HG02588 (cell line): ENCODE results near the gene STAG1.
"Not testable (repeated sequence)": the region's sequence is repeated elsewhere in the genome, so short reads cannot be mapped to it uniquely, and the experiment has no call there.

Experiments
- ATAC-seq: cut with Tn5 transposase; IDR thresholded peaks from one replicate; pipeline ENCODE4 v1.9.1; 2021; ENCODE audit warnings: mild to moderate bottlenecking, moderate library complexity; ENCODE audit not compliant: unreplicated experiment

The STAG1 gene

DNA sequence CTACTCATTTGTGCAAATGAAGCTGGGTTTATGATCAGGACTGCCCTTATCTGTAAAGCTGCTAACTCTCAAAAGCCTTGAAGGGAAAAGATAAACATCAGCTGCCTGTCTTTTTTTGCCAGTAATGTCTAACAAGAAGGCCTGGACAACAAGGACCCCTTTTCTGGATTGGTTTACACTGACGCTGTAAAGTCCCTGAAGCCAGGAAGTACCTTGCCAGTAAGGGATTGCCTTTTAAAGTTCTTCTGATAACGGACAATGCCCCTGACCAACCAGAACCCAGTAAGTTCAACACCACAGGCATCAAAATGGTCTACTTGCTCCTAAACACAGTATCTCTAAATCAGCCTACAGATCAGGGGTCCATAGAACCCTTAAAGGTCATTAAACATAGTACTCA is 324.0 kb downstream of the STAG1 start:
- ATAC-seq: no peak

DNA sequence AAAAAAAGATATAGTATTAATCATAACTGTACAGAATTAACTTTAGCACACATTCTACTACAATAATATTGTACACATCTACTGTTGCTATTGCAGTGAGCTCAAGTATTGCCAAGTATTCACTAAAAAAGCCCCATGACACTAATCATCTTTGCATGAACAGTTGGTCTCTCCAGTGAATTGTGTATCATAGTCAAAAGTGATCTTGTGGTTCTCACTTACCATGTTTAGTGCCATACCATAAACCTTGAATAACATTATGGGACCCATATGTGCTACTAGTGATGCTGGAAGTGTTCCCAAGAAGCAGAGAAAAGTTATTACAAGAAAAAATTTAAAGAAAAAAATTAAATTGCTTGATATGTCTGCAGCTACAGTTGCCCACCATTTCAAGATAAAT is 324.9 kb downstream of the STAG1 start:
- ATAC-seq: no peak

DNA sequence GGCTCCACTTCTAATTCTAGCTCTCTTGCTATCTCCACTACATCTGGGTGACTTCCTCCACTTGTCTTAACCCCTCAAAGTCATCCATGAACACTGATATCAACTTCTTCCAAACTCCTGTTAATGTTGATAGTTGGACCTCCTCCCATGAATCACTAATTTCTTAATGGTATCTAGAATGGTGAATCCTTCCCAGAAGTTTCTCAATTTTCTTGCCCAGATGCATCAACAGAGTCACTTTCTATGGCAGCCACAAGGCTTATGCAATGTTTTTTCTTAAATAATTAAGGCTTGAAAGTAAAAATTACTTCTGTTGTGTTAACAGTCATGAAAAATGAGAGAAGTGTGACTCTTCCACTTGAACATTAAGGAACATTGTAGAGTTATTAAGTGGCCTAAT is 337.7 kb downstream of the STAG1 start:
- no peak for ATAC-seq

DNA sequence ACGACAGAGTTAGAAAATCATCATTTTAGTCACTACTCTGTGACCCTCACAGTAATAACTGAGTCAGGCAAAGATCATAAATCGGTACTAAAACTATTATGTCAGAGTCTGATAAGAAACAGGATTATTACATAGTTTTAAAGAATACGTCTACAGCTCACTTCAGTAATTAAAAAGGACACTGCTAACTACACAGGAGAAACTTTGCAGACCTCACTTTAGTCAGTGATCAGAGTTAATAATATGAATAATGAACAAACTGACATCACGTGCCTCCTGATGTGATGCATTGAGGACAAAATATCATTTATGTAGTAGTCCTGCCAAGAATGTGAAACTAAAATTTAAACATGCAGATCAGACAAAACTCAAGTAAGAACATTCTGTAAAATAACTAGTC is 339.9 kb downstream of the STAG1 start:
- no peak for ATAC-seq

DNA sequence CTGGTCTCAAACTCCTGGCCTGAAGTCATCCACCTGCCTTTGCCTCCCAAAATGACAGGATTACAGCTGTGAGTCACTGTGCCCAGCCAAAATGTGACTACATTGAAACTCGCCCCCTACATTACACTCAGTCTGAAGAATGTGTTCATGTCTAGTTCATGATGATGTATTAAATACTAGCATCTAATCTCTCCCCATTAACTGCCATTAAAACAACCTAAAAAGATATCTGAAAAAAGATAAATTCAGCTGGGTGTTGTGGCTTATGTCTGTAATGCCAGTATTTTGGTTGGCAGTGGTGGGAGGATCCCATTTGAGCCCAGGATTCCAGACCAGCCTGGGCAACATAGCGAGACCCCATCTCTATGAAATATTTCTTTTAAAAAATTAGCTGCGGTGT is 342.6 kb downstream of the STAG1 start:
- no peak for ATAC-seq

DNA sequence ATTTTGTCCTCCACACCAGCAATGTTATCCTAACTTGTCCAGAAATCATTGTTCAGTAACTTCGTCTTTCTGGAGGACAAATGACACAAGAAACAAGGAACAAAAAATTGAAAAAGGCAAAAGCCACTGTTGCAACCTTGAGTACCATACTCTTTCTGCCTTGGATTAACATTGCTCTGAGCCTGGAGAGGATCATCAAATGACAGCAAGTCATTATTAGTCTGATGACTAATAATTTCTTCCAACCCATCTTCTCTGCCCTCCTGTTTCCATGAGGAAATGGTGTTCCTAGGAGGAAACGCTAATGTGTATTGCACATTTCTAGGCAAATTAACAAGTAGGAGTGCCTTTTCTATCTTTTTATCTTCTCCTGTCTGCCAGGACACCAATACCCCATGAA is 348.1 kb downstream of the STAG1 start:
- ATAC-seq: no peak

DNA sequence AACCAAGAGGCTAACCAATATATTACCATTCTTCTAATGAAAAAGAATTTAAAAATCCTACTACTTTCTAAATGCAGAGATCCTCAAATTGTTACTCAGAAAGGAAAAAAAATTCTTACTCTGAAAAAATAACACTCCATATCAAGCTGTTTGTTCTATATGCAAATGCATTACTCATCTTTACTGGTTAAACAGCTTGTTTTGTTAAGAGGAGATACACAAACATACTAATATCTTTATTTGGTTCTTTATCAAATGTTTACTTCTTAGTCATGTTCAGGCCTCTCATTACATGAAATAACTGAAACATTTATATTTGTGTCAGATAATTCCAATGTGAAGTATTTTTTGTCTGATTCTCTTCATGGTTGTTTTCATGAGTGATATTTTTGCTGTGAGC is 355.3 kb downstream of the STAG1 start:
- no peak for ATAC-seq

DNA sequence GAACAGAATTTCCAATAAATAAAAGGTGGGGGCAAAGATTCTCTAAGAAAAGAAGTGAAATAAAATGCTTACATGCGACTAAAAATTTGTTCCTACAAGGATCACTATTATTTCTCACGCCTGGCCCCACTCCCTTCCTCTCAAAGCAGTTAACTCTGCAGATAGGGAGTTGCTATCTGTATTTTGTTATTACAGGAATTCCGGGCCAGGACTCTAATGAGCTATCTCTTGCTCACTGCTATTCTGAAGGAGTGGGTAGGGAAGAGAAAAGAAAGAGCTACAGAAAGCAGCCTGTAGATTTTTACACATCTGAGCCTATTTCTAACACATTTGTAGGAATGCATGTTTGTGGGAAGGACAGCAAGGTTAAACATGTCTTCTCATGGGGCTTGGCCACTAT is 361.6 kb downstream of the STAG1 start:
- ATAC-seq: no peak

DNA sequence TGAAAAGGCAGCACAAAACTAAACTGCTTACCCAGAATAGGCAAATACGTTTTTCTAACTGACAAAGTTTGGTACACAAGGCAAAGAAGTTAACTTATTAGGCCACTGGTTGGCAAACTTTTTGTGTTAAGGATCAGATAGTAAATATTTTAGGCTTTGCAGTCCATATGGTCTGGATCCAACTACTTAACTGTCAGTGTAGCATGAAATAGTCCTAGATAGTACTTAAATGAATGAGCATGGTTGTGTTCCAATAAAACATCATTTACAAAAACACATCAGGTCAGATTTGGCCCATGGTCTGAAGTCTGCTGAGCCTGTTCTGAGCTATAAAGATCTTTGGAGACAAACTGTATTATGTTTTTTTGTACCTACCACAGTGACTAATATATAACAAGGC is 365.1 kb downstream of the STAG1 start:
- ATAC-seq: no peak

DNA sequence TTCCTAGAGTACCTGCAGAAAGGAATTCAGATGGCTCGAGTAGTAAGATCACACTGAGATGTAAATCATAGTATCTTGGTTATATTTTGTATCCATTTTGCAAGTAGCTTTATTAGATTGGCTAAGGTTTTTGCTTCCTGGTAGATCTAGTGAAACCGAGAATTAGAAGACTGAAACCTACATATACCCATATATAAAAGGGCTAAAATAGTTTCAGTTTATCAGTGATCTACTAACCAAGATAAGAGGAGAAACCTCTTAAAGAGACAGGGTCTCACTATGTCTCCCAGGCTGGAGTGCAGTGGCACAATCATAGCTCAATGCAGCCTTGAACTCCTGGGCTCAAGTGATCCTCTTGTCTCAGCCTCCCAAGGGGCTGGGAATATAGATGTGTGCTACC is 366.7 kb downstream of the STAG1 start:
- ATAC-seq: peak; percentile 51

DNA sequence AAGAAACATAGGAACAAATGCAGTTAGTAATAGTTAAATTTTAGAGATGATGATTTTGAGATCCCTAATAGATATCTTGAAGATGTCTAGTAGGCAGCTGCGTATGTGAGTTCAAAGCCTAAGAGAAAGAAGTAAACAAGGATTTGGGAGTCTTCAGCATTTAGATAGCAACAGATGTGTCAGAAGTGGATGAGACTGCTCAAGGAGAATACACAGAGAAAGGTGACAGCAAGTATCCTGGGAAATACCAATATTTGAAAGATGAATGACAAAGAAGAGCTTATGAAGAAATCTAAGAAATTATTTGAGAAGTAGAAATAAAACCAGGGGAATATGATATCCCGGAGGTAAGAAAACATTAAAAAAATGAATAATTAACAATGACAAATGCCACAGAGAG is 371.1 kb downstream of the STAG1 start:
- ATAC-seq: no peak

DNA sequence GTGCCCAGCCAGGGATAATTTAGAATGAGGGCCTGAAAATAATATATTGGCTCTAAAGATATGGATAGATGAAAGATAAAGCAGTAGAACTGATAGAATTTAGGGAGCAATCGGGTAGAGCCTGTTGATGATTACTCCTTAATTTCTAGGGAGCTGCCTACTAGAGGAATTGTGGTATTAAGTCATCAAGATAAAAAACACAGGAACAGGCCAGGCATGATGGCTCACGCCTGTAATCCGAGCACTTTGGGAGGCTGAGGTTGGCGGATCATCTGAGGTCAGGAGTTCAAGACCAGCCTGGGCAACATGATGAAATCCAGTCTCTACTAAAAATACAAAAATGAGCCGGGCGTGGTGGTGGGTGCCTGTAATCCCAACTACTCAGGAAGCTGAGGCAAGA is 371.6 kb downstream of the STAG1 start:
- no peak for ATAC-seq

DNA sequence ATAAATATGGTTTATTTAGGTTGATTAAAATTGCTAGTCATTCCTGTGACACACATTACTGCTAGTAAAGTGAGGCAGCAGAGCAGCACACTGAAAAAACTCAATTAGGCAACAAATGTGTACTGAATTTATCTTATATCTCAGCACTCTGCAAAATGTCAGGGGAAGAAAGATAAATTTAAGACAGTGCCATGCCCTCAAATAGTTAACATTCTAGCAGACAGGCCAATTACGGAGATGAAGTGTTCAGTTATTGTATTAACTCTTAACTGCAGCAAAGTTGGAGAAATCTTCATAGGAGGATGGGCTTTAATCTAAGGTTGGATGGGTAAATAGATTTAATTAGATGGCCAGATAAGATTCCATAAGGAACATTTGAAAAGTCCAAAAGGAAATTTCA is 374.2 kb downstream of the STAG1 start:
- no peak for ATAC-seq

DNA sequence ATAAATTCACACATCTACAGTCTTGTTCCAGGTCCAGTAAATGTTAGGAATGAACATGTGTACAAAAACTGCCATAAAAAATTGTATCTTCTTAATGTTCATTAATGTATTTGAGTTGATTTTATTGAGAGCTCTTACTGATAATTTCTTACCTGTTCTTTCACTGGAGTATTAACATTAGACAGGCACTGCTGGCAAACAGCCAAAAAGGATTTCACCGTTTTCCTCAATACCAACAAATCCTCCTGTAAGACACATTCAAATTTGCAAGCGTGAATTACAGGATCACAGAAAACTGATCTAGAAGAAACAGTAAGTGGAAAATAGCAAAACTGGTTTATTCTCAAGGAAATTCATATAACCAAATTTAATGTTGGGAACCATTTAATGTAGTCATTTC is 374.7 kb downstream of the STAG1 start:
- no peak for ATAC-seq

DNA sequence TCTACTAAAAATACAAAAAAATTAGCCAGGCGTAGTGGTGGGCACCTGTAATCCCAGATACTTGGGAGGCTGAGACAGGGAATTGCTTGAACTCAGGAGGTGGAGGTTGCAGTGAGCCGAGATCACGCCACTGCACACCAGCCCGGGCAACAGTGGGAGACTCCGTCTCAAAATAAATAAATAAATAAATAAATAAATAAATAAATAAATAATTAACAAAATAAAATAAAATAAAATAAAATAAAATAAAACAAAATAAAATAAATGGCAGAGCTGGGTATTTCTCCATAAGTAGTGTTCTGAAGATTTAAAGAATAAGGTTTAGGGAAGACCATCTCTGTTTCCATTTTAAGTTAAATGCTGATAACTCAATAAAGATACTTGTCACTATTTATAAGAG is 376.4 kb downstream of the STAG1 start:
- not testable (repeated sequence) for ATAC-seq

DNA sequence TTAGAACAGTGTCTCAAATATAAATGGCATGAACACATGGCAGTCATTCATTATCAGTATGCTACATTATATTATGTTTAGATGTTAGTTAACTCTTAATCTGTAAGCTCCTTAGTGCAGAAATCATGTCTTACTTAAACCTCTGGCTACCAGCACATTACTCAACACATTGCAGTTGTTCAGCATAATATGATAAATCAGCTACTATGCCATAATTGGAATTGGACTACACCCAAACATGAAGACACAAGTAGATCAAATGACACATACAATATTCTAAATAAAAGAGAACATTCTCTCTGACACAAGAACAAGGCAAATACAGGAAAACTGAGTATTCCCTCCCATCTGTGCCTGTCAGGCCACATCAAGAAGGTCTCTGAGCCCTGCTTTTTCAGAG is 385.9 kb downstream of the STAG1 start:
- ATAC-seq: no peak

DNA sequence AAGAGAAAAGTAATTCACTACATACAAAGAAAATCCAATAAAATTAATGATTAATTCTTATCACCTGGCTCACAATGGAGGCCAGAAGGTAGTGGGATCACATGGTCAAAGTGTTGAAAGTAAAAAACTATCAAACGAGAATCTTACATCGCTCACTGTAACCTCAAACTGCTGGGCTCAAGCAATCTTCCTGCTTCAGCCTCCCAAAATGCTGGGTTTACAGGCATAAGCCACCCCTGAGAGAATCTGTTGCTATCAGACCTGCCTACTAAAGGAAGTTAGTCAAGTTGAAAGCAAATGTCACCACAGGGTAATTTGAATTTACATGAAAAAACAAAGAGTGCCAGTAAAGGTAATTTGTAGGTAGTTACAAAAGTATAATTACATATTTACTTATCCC is 398.7 kb downstream of the STAG1 start:
- ATAC-seq: peak; percentile 68

DNA sequence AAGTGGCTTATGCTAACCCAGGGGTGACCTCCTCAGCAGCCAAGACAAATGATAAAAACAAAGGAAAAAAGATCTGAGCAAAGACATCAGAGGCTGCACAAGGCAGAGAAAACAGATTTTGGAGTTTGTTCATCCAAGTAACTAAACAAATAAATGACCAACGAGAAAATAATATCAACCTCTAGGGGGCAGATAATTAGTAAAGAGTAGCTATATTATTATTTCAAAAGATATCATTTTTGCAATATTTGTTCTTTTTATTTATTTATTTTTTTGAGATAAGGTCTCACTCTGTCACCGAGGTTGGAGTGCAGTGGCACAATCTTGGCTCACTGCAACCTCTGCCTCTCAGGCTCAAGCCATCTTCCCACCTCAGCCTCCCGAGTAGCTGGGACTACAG is 400.3 kb downstream of the STAG1 start:
- no peak for ATAC-seq

DNA sequence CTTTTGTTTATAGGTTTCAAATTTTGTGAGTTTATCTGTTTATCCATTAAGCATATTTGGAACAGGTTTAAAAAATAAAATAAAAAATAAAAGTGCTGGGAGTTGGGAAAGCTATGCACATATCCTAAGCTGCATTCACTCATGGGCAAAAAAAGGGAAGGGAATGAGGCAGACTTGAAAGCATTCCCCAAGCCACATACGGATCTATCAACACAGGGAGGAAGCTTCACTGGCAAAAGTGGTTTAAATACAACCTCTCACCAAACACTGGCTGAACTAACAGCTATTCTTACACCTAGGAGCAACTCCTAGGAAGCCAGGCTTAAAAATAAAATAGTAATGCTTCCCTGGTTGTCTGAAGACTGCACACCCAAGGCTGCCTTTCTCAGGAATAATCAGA is 400.8 kb downstream of the STAG1 start:
- ATAC-seq: no peak

DNA sequence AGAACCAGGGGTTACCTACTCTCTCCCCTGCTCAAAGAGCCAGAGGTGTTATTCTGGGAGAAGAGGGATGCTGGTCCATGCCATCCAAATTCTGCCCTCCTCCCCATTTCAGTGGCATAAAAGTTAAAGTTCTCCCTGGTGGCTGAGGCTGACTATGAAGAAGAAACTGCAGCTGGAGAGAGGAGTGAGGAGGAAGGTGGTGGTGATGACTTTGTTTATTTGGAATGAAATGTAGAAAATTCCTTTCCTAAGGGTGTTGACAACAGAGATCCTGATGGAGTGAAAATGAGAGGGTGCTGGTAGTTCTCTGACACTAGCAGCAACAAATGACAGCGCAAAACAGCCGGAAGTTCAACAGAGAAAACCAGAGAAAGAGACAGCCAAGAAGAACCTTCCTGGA is 401.6 kb downstream of the STAG1 start:
- ATAC-seq: no peak

DNA sequence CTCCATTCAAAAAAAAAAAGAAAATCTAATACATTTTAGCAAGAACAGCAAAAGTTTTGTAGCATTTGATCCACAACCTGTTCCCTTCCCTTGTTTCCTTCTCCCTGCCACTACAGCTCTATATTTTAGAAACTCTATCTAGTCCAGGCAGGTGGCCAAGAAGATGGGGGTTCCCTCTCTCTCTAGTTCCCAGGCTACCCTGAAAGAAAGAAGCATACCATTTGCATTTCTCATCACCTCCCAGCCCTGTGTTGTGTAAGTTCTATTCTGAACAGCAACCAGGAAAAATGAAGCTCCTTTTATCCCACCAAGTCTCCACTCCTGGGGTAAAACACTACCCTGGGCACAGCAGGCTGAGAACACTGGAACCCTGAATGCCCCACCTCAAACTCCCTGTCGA is 402.0 kb downstream of the STAG1 start:
- ATAC-seq: no peak

DNA sequence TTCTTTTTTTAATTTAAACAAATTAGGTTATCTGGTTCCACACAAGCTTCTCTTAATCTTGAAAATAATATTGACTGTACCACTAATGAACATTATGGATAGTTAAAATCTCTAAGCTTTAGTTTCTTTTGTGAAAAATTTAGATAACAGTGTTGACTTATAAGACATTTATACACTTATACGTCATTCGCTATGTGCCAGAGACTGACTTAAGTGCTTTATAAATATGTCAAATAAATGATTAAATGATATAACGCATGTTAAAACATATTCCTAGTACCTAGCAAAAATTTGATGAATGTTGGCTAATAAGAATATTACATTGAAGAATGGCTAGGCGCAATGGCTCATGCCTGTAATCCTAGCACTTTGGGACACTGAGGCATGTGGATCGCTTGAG is 405.7 kb downstream of the STAG1 start:
- ATAC-seq: no peak

DNA sequence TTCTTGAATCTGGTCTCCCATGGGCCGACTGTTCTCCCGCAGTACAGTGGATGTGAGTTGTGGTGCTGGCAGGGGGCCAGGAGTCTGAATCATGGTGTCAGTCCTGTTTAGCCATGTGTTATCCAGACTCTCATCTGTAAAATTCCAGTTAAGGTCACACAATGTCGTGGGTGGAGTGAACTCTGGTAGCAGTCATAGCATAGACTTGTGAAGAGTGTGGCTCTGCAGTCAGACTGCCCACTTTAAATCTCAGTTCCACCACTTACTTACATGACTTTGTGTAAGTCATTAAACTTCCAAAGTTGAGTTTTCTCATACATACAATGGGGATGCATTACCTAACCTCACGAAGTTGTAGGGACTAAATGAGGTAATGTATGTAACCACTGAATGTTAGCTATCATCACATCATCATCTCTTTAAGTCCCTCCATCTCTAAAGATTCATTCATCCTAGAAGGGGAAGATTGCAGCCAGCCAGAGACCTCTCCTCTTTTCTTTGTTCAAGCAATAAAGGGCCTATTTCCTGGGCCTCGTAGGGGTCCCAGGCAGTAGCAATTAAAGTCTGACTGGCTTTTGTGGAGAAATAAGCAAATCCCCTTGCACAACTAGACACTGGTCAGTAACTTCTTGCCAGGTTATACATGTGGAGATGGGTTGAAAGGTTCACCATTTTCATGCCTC is 408.2 kb downstream of the STAG1 start:
- ATAC-seq: no peak

DNA sequence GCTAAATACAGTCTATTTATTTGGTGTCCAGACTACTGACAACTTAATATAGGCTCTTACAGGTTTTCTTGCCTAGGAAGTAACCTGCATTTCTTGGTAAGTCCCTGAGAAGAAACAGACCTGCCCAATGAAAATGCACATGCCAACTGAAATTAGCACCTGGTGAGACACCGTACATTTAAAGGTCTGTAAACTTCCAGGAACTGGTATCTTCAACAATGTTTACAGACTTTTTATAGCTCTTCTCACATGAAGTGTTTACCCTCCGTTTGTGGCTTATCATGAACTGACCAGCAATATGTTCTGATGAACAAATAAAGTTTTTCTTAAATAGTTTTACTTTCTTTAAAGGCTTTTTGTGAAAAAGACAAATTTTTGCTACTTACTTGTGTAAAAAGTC is 408.7 kb downstream of the STAG1 start:
- no peak for ATAC-seq
